Right atrium auricular region (tissue), 2 donors: ENCODE results near the gene PDC. TPM values are rescaled to one million over a fixed set of nuclear protein-coding genes. Genes with fewer than 3 reads are reported as not detected.
"Not testable (repeated sequence)": the region's sequence is repeated elsewhere in the genome, so short reads cannot be mapped to it uniquely, and the experiment has no call there.

Experiments
- DNase-seq: peaks from one replicate; pipeline ENCODE4 v3.0.0-alpha.2; 2019; ENCODE audit warnings: low spot score
- H3K27ac ChIP-seq, 2 donors: fragments of 200-600 bp; sonication (generic); 1 replicate in 1 of 2; 2 replicates in 1 of 2; pipeline ENCODE4 v1.5.1; 2016 to 2019
- H3K27me3 ChIP-seq, 2 donors: fragments of 200-600 bp; sonication (generic); one replicate each; pipeline versions ENCODE4 v1.5.1 to v1.6.0; 2017 to 2019
- H3K36me3 ChIP-seq: fragments of 200-600 bp; sonication (generic); one replicate; pipeline ENCODE4 v1.5.1; 2016
- H3K4me1 ChIP-seq, 2 donors: fragments of 200-600 bp; sonication (generic); one replicate each; pipeline versions ENCODE4 v1.5.1 to v1.6.0; 2017 to 2019
- H3K4me3 ChIP-seq, 2 donors: fragments of 200-600 bp; sonication (generic); 1 replicate in 1 of 2; 2 replicates in 1 of 2; pipeline ENCODE4 v1.5.1; 2017 to 2019; ENCODE audit warnings: mild to moderate bottlenecking in 1 of 2, moderate library complexity in 1 of 2
- H3K9me3 ChIP-seq, 2 donors: fragments of 200-600 bp; sonication (generic); one replicate each; pipeline ENCODE4 v1.5.1; 2019
- total RNA-seq, 2 donors: library from RNA; depleted of rRNA; stranded (reverse); fragments of >200 nt; gene quantifications; one replicate each; pipeline ENCODE4 v1.1.0, GENCODE V29; 2016
- TF ChIP-seq, protein P1 (sequence below), 2 donors: fragments of 200-600 bp; sonication (generic); IDR thresholded peaks; one replicate each; pipeline ENCODE4 v1.5.1; 2019; ENCODE audit warnings: antibody characterized with exemption in 2 of 2

PDC gene
- total RNA-seq, 2 donors from 2014 or later: not detected

DNA sequence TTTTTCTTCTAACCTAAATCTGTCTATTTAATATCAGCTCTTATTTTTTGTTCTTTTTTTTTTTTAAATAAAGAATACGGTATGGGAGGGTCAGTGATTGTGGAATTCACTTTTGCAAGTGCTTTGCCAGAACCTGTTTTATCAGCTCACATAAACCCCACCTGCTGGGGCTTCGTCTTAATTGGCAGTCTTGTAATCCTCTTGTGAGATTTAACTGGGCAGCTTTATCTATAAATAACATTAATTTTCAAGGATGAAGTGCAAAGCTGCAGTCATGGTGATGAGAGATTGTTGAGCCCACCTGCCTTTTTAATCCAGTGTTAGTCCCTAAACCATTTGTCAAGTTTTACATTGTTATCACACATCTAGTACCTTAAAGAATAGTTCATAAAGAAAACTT, 18.2 kb upstream of the PDC start:
- no peaks in the 10 kb centered on the region for H3K4me1 ChIP-seq
- no peak overlapping the region for H3K4me3 ChIP-seq
- H3K9me3 ChIP-seq: no peaks in the 10 kb centered on the region
- no peak overlapping the region for H3K27ac ChIP-seq
- no peaks in the 10 kb centered on the region for H3K27me3 ChIP-seq
- no peaks in the 10 kb centered on the region for H3K36me3 ChIP-seq
- DNase-seq: no peak
- TF ChIP-seq, protein P1, sequence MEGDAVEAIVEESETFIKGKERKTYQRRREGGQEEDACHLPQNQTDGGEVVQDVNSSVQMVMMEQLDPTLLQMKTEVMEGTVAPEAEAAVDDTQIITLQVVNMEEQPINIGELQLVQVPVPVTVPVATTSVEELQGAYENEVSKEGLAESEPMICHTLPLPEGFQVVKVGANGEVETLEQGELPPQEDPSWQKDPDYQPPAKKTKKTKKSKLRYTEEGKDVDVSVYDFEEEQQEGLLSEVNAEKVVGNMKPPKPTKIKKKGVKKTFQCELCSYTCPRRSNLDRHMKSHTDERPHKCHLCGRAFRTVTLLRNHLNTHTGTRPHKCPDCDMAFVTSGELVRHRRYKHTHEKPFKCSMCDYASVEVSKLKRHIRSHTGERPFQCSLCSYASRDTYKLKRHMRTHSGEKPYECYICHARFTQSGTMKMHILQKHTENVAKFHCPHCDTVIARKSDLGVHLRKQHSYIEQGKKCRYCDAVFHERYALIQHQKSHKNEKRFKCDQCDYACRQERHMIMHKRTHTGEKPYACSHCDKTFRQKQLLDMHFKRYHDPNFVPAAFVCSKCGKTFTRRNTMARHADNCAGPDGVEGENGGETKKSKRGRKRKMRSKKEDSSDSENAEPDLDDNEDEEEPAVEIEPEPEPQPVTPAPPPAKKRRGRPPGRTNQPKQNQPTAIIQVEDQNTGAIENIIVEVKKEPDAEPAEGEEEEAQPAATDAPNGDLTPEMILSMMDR (IDR thresholded peaks at IDR 0.05): no peak

- no peak for DNase-seq
- no peaks in the 10 kb centered on the region for H3K4me1 ChIP-seq
- TF ChIP-seq, protein P1 (IDR thresholded peaks at IDR 0.05): no peak
- H3K36me3 ChIP-seq: no peaks in the 10 kb centered on the region
- no peak overlapping the region for H3K27ac ChIP-seq
- H3K4me3 ChIP-seq: no peak overlapping the region
- no peaks in the 10 kb centered on the region for H3K27me3 ChIP-seq
- no peaks in the 10 kb centered on the region for H3K9me3 ChIP-seq
These were observed 15.5 kb upstream of the PDC start for GRCh38 chr1:186476264-186477040.

GRCh38 chr1:186474208-186474607, 13.3 kb upstream of the PDC start:
- no peaks in the 10 kb centered on the region for H3K9me3 ChIP-seq
- H3K27ac ChIP-seq: no peak overlapping the region
- H3K36me3 ChIP-seq: no peaks in the 10 kb centered on the region
- no peaks in the 10 kb centered on the region for H3K27me3 ChIP-seq
- TF ChIP-seq, protein P1 (IDR thresholded peaks at IDR 0.05): no peak
- DNase-seq: no peak
- H3K4me1 ChIP-seq: no peaks in the 10 kb centered on the region
- H3K4me3 ChIP-seq: no peak overlapping the region

- H3K36me3 ChIP-seq: no peaks in the 10 kb centered on the region
- TF ChIP-seq, protein P1 (IDR thresholded peaks at IDR 0.05): no peak
- no peaks in the 10 kb centered on the region for H3K27me3 ChIP-seq
- H3K27ac ChIP-seq: no peak overlapping the region
- no peaks in the 10 kb centered on the region for H3K4me1 ChIP-seq
- H3K9me3 ChIP-seq: no peaks in the 10 kb centered on the region
- no peak for DNase-seq
- no peak overlapping the region for H3K4me3 ChIP-seq
These were observed 12.1 kb upstream of the PDC start for GRCh38 chr1:186473047-186473446.

GRCh38 chr1:186465946-186466345, 5.0 kb upstream of the PDC start:
- H3K4me1 ChIP-seq: no peaks in the 10 kb centered on the region
- no peak overlapping the region for H3K4me3 ChIP-seq
- no peaks in the 10 kb centered on the region for H3K9me3 ChIP-seq
- no peak overlapping the region for H3K27ac ChIP-seq
- no peaks in the 10 kb centered on the region for H3K27me3 ChIP-seq
- no peaks in the 10 kb centered on the region for H3K36me3 ChIP-seq
- TF ChIP-seq, protein P1 (IDR thresholded peaks at IDR 0.05): no peak
- DNase-seq: no peak

DNA sequence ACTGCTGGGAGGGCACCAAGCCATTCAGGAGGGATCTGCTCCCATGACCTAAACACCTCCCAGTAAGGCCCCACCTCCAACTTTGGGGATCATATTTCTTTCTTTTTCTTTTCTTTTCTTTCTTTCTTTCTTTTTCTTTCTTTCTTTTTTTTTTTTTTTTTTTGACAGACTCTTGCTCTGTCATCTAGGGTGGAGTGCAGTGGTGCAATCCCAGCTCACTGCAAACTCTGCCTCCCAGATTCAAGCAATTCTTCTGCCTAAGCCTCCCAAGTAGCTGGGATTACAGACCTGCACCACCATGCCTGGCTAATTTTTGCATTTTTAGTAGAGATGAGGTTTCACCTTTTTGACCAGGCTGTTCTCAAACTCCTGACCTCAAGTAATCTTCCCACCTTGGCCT, 4.6 kb upstream of the PDC start:
- not testable (repeated sequence) for H3K4me3 ChIP-seq, H3K9me3 ChIP-seq, H3K36me3 ChIP-seq, H3K27ac ChIP-seq, H3K4me1 ChIP-seq, DNase-seq, H3K27me3 ChIP-seq
